H1 (cell line): ENCODE results near the gene SEMA4F.

ENCODE experiments used
- ASH2L ChIP-seq: fragments of 200-600, 300-600 bp; sonication (generic); IDR thresholded peaks from one replicate; pipeline ENCODE4 v1.7.1; 2017; ENCODE audit warnings: low read length
- BRCA1 ChIP-seq: IDR thresholded peaks from 2 replicates; pipeline ENCODE4 v1.6.1; 2012; ENCODE audit warnings: low read depth, low read length, improper control_type of control experiment
- CHD2 ChIP-seq: IDR thresholded peaks from 2 replicates; pipeline ENCODE4 v1.6.1; 2012; ENCODE audit warnings: low read length, improper control_type of control experiment
- EZH2 ChIP-seq: fragments of 200-600 bp; sonication (generic); IDR thresholded peaks from 2 replicates; pipeline ENCODE4 v1.7.1; 2012; ENCODE audit warnings: low read depth, mild to moderate bottlenecking, moderate library complexity, low read length, inconsistent platforms; ENCODE audit not compliant: severe bottlenecking
- HDAC2 ChIP-seq, 2 experiments: fragments of 300-600 bp in 1 of 2; sonication (generic) in 1 of 2; IDR thresholded peaks; 2 replicates each; pipeline ENCODE4 v1.6.1; 2011 to 2012; ENCODE audit warnings: low read depth in 2 of 2, low read length in 2 of 2, mild to moderate bottlenecking in 2 of 2, moderate library complexity in 2 of 2, borderline replicate concordance in 1 of 2, inconsistent platforms in 1 of 2
- JUN ChIP-seq: IDR thresholded peaks from 2 replicates; pipeline ENCODE4 v1.6.1; 2011; ENCODE audit warnings: low read depth, mild to moderate bottlenecking, improper control_type of control experiment, low read length
- KDM5A ChIP-seq: fragments of 200-600 bp; IDR thresholded peaks from 2 replicates; pipeline ENCODE4 v1.7.1; 2012; ENCODE audit warnings: mild to moderate bottlenecking, low read length, inconsistent platforms, mixed read lengths
- POLR2A ChIP-seq, 2 experiments: IDR thresholded peaks; 1 replicate in 1 of 2; 2 replicates in 1 of 2; pipeline ENCODE4 v1.6.1; 2011; ENCODE audit warnings: low read depth in 2 of 2, low read length in 2 of 2, mild to moderate bottlenecking in 2 of 2; ENCODE audit errors: control extremely low read depth in 1 of 2
- RAD21 ChIP-seq, 2 experiments: IDR thresholded peaks in 1 of 2; conservative IDR thresholded peaks in 1 of 2; 2 replicates each; pipeline ENCODE4 v1.6.1; 2011; ENCODE audit warnings: low read depth in 2 of 2, low read length in 2 of 2, improper control_type of control experiment in 1 of 2, inconsistent platforms in 1 of 2, mild to moderate bottlenecking in 1 of 2, moderate library complexity in 1 of 2
- RNF2 ChIP-seq: fragments of 200-900, 300-1000 bp; sonication (generic); IDR thresholded peaks from 2 replicates; pipeline ENCODE4 v1.7.1; 2016; ENCODE audit warnings: borderline replicate concordance, low read depth, mild to moderate bottlenecking, antibody characterized with exemption, low read length; ENCODE audit not compliant: poor library complexity, severe bottlenecking; ENCODE audit errors: missing control alignments
- SIX5 ChIP-seq: IDR thresholded peaks from 2 replicates; pipeline ENCODE4 v1.6.1; 2011; ENCODE audit warnings: mild to moderate bottlenecking, low read depth, low read length
- SP2 ChIP-seq: IDR thresholded peaks from 2 replicates; pipeline ENCODE4 v1.6.1; 2012; ENCODE audit warnings: mild to moderate bottlenecking, low read length, inconsistent platforms
- ZNF274 ChIP-seq: IDR thresholded peaks from 2 replicates; pipeline ENCODE4 v1.7.0; 2012; ENCODE audit warnings: low read length, borderline replicate concordance; ENCODE audit errors: extremely low read depth
- TF ChIP-seq, protein P1 (sequence below), 3 experiments: IDR thresholded peaks; 1 replicate in 2 of 3; 2 replicates in 1 of 3; pipeline versions ENCODE4 v1.5.1 to v1.6.1; 2011; ENCODE audit warnings: low read length in 3 of 3, mild to moderate bottlenecking in 3 of 3, inconsistent platforms in 2 of 3, low read depth in 1 of 3, moderate library complexity in 1 of 3; ENCODE audit not compliant: insufficient read depth in 1 of 3; ENCODE audit errors: control extremely low read depth in 1 of 3

GRCh38 chr2:74671479-74671878 is 17.4 kb downstream of the SEMA4F start:
- TF ChIP-seq BRCA1 (no peak), POLR2A (IDR thresholded peaks at IDR 0.05; ENCODE audit: control extremely low read depth in 1 of 2, low read depth in 2 of 2, low read length in 2 of 2) (no peak), CHD2 (no peak), EZH2 (no peak), JUN (no peak), ZNF274 (no peak), RAD21 (IDR thresholded peaks at IDR 0.05 in 1 of 2, conservative IDR thresholded peaks at IDR 0.05 in 1 of 2; ENCODE audit: low read depth in 2 of 2, low read length in 2 of 2) (no peak), ASH2L (no peak), HDAC2 (IDR thresholded peaks at IDR 0.05; ENCODE audit: borderline replicate concordance in 1 of 2, low read depth in 2 of 2, low read length in 2 of 2) (no peak), SP2 (no peak), RNF2 (no peak), KDM5A (no peak), SIX5 (no peak)
- TF ChIP-seq, protein P1, sequence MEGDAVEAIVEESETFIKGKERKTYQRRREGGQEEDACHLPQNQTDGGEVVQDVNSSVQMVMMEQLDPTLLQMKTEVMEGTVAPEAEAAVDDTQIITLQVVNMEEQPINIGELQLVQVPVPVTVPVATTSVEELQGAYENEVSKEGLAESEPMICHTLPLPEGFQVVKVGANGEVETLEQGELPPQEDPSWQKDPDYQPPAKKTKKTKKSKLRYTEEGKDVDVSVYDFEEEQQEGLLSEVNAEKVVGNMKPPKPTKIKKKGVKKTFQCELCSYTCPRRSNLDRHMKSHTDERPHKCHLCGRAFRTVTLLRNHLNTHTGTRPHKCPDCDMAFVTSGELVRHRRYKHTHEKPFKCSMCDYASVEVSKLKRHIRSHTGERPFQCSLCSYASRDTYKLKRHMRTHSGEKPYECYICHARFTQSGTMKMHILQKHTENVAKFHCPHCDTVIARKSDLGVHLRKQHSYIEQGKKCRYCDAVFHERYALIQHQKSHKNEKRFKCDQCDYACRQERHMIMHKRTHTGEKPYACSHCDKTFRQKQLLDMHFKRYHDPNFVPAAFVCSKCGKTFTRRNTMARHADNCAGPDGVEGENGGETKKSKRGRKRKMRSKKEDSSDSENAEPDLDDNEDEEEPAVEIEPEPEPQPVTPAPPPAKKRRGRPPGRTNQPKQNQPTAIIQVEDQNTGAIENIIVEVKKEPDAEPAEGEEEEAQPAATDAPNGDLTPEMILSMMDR (IDR thresholded peaks at IDR 0.05; ENCODE audit: control extremely low read depth in 1 of 3, insufficient read depth in 1 of 3, low read depth in 1 of 3, low read length in 3 of 3): no peak
